ENCODE results near the gene AREL1. TPM values are rescaled to one million over a fixed set of nuclear protein-coding genes. Genes with fewer than 3 reads are reported as not detected.

AREL1 gene
- total RNA-seq, 1 donor from 2014 or later, result 36.8 TPM

DNA sequence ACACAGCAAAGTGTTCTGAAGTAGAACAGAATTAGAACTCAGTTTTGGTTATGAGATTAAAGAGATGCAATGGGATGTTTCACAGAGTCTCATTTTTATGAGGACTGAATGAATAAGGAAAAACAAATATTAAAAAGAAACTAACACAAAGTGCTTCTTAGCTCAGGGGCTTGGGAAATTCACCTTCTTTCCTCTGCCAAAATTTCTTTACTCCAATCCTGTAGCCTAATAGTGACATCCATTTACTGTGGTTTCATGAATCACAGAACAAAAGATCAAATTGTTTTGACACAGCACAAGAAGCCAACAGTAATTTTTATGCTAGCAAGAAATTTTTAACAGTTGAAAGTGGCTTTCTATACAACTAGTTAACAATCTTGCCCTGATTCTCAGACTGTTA is 37.7 kb downstream of the AREL1 start:
- H3K36me3 ChIP-seq, result peaks cover 67% of the 10 kb centered on the region
- intact Hi-C loops (cut with DNase I), result no loop called here
- no peaks in the 10 kb centered on the region for H3K9me3 ChIP-seq
- no peaks in the 10 kb centered on the region for H3K27me3 ChIP-seq
- ATAC-seq (no peak), DNase-seq (no peak)
- TF ChIP-seq, protein P1, sequence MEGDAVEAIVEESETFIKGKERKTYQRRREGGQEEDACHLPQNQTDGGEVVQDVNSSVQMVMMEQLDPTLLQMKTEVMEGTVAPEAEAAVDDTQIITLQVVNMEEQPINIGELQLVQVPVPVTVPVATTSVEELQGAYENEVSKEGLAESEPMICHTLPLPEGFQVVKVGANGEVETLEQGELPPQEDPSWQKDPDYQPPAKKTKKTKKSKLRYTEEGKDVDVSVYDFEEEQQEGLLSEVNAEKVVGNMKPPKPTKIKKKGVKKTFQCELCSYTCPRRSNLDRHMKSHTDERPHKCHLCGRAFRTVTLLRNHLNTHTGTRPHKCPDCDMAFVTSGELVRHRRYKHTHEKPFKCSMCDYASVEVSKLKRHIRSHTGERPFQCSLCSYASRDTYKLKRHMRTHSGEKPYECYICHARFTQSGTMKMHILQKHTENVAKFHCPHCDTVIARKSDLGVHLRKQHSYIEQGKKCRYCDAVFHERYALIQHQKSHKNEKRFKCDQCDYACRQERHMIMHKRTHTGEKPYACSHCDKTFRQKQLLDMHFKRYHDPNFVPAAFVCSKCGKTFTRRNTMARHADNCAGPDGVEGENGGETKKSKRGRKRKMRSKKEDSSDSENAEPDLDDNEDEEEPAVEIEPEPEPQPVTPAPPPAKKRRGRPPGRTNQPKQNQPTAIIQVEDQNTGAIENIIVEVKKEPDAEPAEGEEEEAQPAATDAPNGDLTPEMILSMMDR (IDR thresholded peaks at IDR 0.05), result no peak
- H3K27ac ChIP-seq, result no peak overlapping the region
- peaks cover 3% of the 10 kb centered on the region for H3K4me1 ChIP-seq
- H3K4me3 ChIP-seq, result no peak overlapping the region

DNA sequence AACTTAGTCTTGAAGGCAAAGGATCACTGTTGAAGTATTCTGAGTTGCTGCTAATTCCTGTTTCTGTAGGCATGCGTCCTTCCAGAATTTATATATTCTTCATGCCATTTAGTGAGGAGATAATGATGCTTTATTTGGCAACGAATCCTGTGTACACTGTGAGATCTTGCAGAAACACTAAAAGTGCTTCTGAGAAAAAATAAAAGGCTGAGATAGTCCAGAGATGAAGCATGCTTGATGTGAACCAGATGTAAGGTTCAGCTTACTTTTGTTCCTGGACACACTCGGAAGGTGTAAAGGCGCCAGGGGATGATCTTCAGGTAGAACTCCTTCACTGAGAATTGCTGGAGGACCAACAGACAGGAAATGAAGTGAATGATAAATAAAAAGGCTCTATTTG is 39.1 kb downstream of the AREL1 start:
- H3K9me3 ChIP-seq, result no peaks in the 10 kb centered on the region
- intact Hi-C loops (cut with DNase I), result no loop called here
- H3K36me3 ChIP-seq, result peaks cover 77% of the 10 kb centered on the region
- H3K27ac ChIP-seq, result no peak overlapping the region
- no peak for DNase-seq
- H3K27me3 ChIP-seq, result no peaks in the 10 kb centered on the region
- H3K4me3 ChIP-seq, result no peak overlapping the region
- H3K4me1 ChIP-seq, result peaks cover 3% of the 10 kb centered on the region
- no peak for ATAC-seq
- TF ChIP-seq, protein P1 (IDR thresholded peaks at IDR 0.05), result no peak

DNA sequence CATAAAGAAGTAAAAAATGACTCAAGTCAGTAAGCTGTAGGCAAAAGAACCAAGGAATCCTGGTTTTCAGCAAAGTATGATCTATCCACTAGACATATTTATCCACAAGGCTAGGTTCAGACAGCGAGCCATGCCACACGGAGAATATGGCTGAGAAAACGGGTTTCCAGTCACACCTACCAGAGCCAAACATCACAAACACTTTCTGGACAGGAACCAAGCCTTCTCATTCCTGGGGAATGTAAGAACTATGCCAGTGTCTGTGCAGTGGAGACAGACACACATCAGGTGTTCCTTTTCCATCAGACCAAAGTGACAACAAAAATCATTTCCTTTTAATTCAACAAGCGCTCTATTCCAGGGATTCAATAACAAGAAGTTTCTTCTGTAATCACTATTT is 41.1 kb downstream of the AREL1 start:
- H3K4me1 ChIP-seq, result peaks cover 3% of the 10 kb centered on the region
- no peak overlapping the region for H3K27ac ChIP-seq
- H3K36me3 ChIP-seq, result peaks cover 97% of the 10 kb centered on the region
- no peak for DNase-seq
- no peak overlapping the region for H3K4me3 ChIP-seq
- intact Hi-C loops (cut with DNase I), result no loop called here
- no peaks in the 10 kb centered on the region for H3K27me3 ChIP-seq
- no peaks in the 10 kb centered on the region for H3K9me3 ChIP-seq
- peak; percentile 43 for ATAC-seq
- TF ChIP-seq, protein P1 (IDR thresholded peaks at IDR 0.05), result no peak

DNA sequence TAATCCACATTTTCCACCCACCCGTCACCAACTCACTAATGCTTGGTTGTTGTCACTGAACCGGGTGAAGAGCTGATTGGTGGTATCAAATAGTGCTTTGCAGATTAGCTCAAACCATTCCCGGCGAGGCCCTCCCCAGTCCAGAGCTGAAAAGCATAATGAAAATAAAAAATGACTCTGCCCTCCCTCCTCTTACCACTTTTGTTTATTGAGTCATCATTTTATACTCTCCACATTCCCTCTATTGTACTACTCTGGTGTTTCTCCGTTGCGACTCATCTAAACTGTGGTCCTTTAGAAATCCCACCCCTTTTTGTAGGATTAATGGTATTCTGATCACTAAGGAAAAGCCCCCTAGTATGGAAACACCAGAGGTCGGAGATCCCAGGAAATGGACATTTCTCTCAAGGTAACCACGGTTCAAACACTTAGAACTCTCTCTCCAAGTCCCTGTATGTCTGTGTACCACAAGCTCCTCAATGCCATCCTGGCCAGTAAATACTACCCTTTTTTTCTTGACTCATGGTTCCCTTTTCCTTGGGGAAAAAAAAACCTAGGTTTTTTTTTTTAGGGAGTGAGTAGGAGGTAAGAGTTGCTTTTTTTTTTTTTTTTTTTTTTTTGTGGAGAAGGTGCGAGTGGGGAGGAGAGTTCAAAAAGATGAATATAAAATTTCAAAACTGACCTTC is 42.0 kb downstream of the AREL1 start:
- H3K36me3 ChIP-seq, result peaks cover 98% of the 10 kb centered on the region

DNA sequence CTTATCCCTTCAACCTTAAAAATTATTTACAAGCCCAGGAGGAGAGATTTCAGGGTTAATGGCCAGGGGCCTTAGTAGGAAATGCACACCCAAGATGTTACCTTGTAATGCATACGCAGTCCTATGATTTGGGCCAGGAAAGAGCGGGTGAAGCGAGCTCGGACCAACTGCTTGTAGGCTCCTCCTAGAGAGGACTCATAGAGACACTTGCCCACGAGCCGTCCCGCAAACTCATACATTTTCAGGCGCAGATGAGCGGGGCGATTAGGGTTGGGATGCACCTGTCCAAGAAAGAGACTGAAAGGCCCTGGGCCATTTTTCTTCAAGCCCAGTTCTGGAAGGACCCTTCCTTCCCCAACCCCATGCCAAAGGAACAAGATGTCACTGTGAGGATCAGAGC is 43.0 kb downstream of the AREL1 start:
- no peak for ATAC-seq
- intact Hi-C loops (cut with DNase I), result no loop called here
- peaks cover 98% of the 10 kb centered on the region for H3K36me3 ChIP-seq

More for the DNA sequence above, 42.0 kb downstream of the AREL1 start:
- no peak for ATAC-seq
- Histone ChIP-seq H3K27ac (no peak overlapping the region), H3K4me1 (peaks cover 3% of the 10 kb centered on the region), H3K4me3 (no peak overlapping the region), H3K9me3 (no peaks in the 10 kb centered on the region), H3K27me3 (no peaks in the 10 kb centered on the region)
- intact Hi-C loops (cut with DNase I), result no loop called here
- no peak for DNase-seq
- TF ChIP-seq, protein P1 (IDR thresholded peaks at IDR 0.05), result no peak

More for the DNA sequence above, 43.0 kb downstream of the AREL1 start:
- H3K4me1 ChIP-seq, result peaks cover 3% of the 10 kb centered on the region
- H3K4me3 ChIP-seq, result no peak overlapping the region
- TF ChIP-seq, protein P1 (IDR thresholded peaks at IDR 0.05), result no peak
- no peak for DNase-seq
- H3K9me3 ChIP-seq, result no peaks in the 10 kb centered on the region
- H3K27me3 ChIP-seq, result no peaks in the 10 kb centered on the region
- H3K27ac ChIP-seq, result no peak overlapping the region

All from upper lobe of right lung (tissue), 1 donor.